SK-N-SH treated with all-trans-retinoic acid at 6 μM for 48 hours (cell line): ENCODE measurements around the gene DHRS7B.

Experiments used
- ATAC-seq: fragments of 200-7000 bp; cut with Tn5 transposase; 3 replicates; pipeline ENCODE4 v1.9.1; 2020; ENCODE audit warnings: mild to moderate bottlenecking, moderate library complexity
- ARNTL ChIP-seq: fragments of 450-650 bp; formaldehyde crosslinking; IDR thresholded peaks from 2 replicates; pipeline ENCODE4 v1.5.0; 2020; ENCODE audit warnings: low read depth, mild to moderate bottlenecking, moderate library complexity, borderline replicate concordance
- BACH2 ChIP-seq: fragments of 250-450 bp; sonication (Bioruptor Pico); IDR thresholded peaks from 2 replicates; pipeline ENCODE4 v1.9.0; 2021; ENCODE audit warnings: mild to moderate bottlenecking, borderline replicate concordance
- CSDC2 ChIP-seq: fragments of 250-450 bp; sonication (Bioruptor Pico); IDR thresholded peaks from 2 replicates; pipeline ENCODE4 v1.5.0; 2020; ENCODE audit warnings: mild to moderate bottlenecking, moderate library complexity
- ESRRG ChIP-seq: fragments of 250-450 bp; sonication (Bioruptor Pico); IDR thresholded peaks from 2 replicates; pipeline ENCODE4 v1.6.1; 2021; ENCODE audit warnings: mild to moderate bottlenecking
- GLIS3 ChIP-seq: fragments of 250-450 bp; sonication (Bioruptor Pico); IDR thresholded peaks from 2 replicates; pipeline ENCODE4 v1.5.0; 2020; ENCODE audit warnings: mild to moderate bottlenecking, moderate library complexity
- ISL1 ChIP-seq: fragments of 250-450 bp; sonication (Bioruptor Pico); IDR thresholded peaks from 2 replicates; pipeline ENCODE4 v2.1.2; 2022; ENCODE audit warnings: mild to moderate bottlenecking, moderate library complexity
- OSR1 ChIP-seq: fragments of 250-450 bp; sonication (Bioruptor Pico); IDR thresholded peaks from 2 replicates; pipeline ENCODE4 v1.8.0; 2022; ENCODE audit warnings: moderate library complexity, mild to moderate bottlenecking, inconsistent platforms
- PPARA ChIP-seq: fragments of 250-450 bp; sonication (Bioruptor Pico); IDR thresholded peaks from 2 replicates; pipeline ENCODE4 v1.5.0; 2020; ENCODE audit warnings: mild to moderate bottlenecking, borderline replicate concordance
- RARB ChIP-seq: fragments of 250-450 bp; sonication (Bioruptor Pico); IDR thresholded peaks from 2 replicates; pipeline ENCODE4 v1.8.0; 2021; ENCODE audit warnings: mild to moderate bottlenecking, moderate library complexity
- SNAI2 ChIP-seq: fragments of 250-450 bp; sonication (Bioruptor Pico); IDR thresholded peaks from 2 replicates; pipeline ENCODE4 v1.5.0; 2020; ENCODE audit warnings: mild to moderate bottlenecking, moderate library complexity
- TCF4 ChIP-seq: fragments of 250-450 bp; sonication (Bioruptor Pico); IDR thresholded peaks from 2 replicates; pipeline ENCODE4 v1.8.0; 2021; ENCODE audit warnings: mild to moderate bottlenecking, moderate library complexity, borderline replicate concordance
- TOX ChIP-seq: fragments of 250-450 bp; sonication (Bioruptor Pico); IDR thresholded peaks from 2 replicates; pipeline ENCODE4 v1.8.0; 2021; ENCODE audit warnings: mild to moderate bottlenecking, moderate library complexity, borderline replicate concordance
- ZC3H10 ChIP-seq: fragments of 250-450 bp; sonication (Bioruptor Pico); IDR thresholded peaks from 2 replicates; pipeline ENCODE4 v1.5.1; 2021; ENCODE audit warnings: mild to moderate bottlenecking, moderate library complexity
- ZFP3 ChIP-seq: fragments of 250-450 bp; sonication (Bioruptor Pico); IDR thresholded peaks from 2 replicates; pipeline ENCODE4 v1.5.0; 2020; ENCODE audit warnings: mild to moderate bottlenecking, moderate library complexity
- ZNF565 ChIP-seq: fragments of 450-650 bp; formaldehyde crosslinking; conservative IDR thresholded peaks from 2 replicates; pipeline ENCODE4 v1.5.0; 2020; ENCODE audit warnings: low read depth, mild to moderate bottlenecking, moderate library complexity
- ZNF70 ChIP-seq: fragments of 450-650 bp; formaldehyde crosslinking; IDR thresholded peaks from 2 replicates; pipeline ENCODE4 v1.5.0; 2020; ENCODE audit warnings: mild to moderate bottlenecking, moderate library complexity
- ZNF8 ChIP-seq: fragments of 450-650 bp; formaldehyde crosslinking; IDR thresholded peaks from 2 replicates; pipeline ENCODE4 v1.5.0; 2020; ENCODE audit warnings: mild to moderate bottlenecking, moderate library complexity
- TF ChIP-seq, protein P1 (sequence below): fragments of 250-450 bp; sonication (Bioruptor Pico); IDR thresholded peaks from 2 replicates; pipeline ENCODE4 v1.8.0; 2021; ENCODE audit warnings: low read depth, mild to moderate bottlenecking, moderate library complexity, borderline replicate concordance
- TF ChIP-seq, protein P2 (sequence below): fragments of 250-450 bp; sonication (Bioruptor Pico); IDR thresholded peaks from 2 replicates; pipeline ENCODE4 v1.5.1; 2021; ENCODE audit warnings: mild to moderate bottlenecking, moderate library complexity
- TF ChIP-seq, protein P3 (sequence below): fragments of 250-450 bp; sonication (Bioruptor Pico); IDR thresholded peaks from 2 replicates; pipeline ENCODE4 v1.5.0; 2020; ENCODE audit warnings: mild to moderate bottlenecking, moderate library complexity
- TF ChIP-seq, protein P4 (sequence below): fragments of 250-450 bp; sonication (Bioruptor Pico); IDR thresholded peaks from 2 replicates; pipeline ENCODE4 v1.5.1; 2020; ENCODE audit warnings: low read depth, mild to moderate bottlenecking, moderate library complexity
- TF ChIP-seq, protein P5 (sequence below): fragments of 250-450 bp; sonication (Bioruptor Pico); IDR thresholded peaks from 2 replicates; pipeline ENCODE4 v1.8.0; 2020; ENCODE audit warnings: mild to moderate bottlenecking, moderate library complexity, borderline replicate concordance

DHRS7B gene

DNA sequence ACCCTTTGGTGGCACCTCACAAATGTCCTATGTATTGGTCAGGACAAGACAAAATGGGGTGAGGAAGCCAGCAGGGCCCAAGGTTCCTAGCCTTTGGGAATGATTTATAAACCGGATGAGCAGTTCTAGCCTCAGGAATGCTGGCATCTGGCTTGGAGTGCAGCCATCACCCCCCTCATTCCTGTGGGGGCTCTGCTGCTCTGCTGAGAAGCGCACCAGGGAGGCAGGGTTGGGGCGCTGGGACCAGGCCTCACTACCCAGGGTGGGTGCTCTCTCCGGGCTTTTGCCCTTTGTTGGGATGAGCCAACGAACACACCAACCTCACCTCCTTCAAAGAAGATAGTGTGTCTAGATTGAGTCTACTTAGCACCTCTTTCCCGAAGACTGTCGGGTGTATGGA, 47.9 kb downstream of the DHRS7B start:
- peak; percentile 72 for ATAC-seq

DNA sequence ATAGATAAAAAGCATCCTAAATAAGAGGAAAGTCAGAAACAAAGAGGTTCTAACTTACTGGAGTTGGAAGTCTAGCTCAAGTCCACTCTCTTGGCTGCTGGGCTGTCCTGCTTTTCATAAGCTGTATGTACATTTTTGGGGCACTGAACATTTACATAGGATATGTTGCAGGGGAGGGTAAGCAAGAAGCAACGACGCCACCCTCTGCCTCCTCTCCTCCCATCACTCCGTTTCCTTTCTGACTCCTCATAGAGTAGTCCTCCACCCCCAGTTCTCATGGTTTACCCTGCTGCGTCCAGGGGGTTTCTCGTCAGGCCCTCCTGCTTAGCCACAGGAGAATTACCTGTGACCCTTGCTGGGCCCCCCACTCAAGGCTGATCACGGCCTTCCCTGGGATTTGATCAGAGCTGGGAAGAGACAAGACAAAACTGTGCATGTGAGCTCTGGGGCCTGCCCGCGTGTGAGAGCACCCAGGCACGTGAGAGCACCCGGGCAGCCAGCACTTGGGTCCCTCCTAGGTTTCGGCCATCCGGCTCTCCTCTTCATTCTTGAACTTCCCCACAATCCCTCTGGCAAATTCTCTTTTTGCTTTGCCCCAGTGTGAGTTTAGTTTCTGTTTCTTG, 50.1 kb downstream of the DHRS7B start:
- no peak for ATAC-seq
- no peak for TF ChIP-seq TCF4 (CRISPR knock-in tag)
- TF ChIP-seq, protein P1, sequence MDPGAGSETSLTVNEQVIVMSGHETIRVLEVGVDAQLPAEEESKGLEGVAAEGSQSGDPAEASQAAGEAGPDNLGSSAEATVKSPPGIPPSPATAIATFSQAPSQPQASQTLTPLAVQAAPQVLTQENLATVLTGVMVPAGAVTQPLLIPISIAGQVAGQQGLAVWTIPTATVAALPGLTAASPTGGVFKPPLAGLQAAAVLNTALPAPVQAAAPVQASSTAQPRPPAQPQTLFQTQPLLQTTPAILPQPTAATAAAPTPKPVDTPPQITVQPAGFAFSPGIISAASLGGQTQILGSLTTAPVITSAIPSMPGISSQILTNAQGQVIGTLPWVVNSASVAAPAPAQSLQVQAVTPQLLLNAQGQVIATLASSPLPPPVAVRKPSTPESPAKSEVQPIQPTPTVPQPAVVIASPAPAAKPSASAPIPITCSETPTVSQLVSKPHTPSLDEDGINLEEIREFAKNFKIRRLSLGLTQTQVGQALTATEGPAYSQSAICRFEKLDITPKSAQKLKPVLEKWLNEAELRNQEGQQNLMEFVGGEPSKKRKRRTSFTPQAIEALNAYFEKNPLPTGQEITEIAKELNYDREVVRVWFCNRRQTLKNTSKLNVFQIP (CRISPR knock-in tag): no peak
- TF ChIP-seq TOX (CRISPR knock-in tag): no peak
- no peak for TF ChIP-seq ARNTL (CRISPR knock-in tag)
- no peak for TF ChIP-seq ZFP3 (CRISPR knock-in tag)
- no peak for TF ChIP-seq ZNF565 (CRISPR knock-in tag)
- TF ChIP-seq, protein P2, sequence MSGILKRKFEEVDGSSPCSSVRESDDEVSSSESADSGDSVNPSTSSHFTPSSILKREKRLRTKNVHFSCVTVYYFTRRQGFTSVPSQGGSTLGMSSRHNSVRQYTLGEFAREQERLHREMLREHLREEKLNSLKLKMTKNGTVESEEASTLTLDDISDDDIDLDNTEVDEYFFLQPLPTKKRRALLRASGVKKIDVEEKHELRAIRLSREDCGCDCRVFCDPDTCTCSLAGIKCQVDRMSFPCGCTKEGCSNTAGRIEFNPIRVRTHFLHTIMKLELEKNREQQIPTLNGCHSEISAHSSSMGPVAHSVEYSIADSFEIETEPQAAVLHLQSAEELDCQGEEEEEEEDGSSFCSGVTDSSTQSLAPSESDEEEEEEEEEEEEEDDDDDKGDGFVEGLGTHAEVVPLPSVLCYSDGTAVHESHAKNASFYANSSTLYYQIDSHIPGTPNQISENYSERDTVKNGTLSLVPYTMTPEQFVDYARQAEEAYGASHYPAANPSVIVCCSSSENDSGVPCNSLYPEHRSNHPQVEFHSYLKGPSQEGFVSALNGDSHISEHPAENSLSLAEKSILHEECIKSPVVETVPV (CRISPR knock-in tag): no peak
- TF ChIP-seq RARB (CRISPR knock-in tag): no peak
- TF ChIP-seq ZC3H10 (CRISPR knock-in tag): no peak
- TF ChIP-seq ESRRG (CRISPR knock-in tag): no peak
- TF ChIP-seq GLIS3 (CRISPR knock-in tag): no peak
- TF ChIP-seq ZNF8 (CRISPR knock-in tag): no peak
- no peak for TF ChIP-seq ZNF70
- no peak for TF ChIP-seq OSR1 (CRISPR knock-in tag)
- TF ChIP-seq CSDC2 (CRISPR knock-in tag): no peak
- TF ChIP-seq, all 23 proteins: peak for 0

More for the DNA sequence above, 47.9 kb downstream of the DHRS7B start:
- TF ChIP-seq TOX (CRISPR knock-in tag): no peak
- TF ChIP-seq, protein P2 (CRISPR knock-in tag): no peak
- TF ChIP-seq OSR1 (CRISPR knock-in tag): no peak
- TF ChIP-seq GLIS3 (CRISPR knock-in tag): no peak
- no peak for TF ChIP-seq ZNF565 (CRISPR knock-in tag)
- no peak for TF ChIP-seq ZC3H10 (CRISPR knock-in tag)
- TF ChIP-seq TCF4 (CRISPR knock-in tag): no peak
- TF ChIP-seq SNAI2 (CRISPR knock-in tag): no peak
- TF ChIP-seq, protein P3, sequence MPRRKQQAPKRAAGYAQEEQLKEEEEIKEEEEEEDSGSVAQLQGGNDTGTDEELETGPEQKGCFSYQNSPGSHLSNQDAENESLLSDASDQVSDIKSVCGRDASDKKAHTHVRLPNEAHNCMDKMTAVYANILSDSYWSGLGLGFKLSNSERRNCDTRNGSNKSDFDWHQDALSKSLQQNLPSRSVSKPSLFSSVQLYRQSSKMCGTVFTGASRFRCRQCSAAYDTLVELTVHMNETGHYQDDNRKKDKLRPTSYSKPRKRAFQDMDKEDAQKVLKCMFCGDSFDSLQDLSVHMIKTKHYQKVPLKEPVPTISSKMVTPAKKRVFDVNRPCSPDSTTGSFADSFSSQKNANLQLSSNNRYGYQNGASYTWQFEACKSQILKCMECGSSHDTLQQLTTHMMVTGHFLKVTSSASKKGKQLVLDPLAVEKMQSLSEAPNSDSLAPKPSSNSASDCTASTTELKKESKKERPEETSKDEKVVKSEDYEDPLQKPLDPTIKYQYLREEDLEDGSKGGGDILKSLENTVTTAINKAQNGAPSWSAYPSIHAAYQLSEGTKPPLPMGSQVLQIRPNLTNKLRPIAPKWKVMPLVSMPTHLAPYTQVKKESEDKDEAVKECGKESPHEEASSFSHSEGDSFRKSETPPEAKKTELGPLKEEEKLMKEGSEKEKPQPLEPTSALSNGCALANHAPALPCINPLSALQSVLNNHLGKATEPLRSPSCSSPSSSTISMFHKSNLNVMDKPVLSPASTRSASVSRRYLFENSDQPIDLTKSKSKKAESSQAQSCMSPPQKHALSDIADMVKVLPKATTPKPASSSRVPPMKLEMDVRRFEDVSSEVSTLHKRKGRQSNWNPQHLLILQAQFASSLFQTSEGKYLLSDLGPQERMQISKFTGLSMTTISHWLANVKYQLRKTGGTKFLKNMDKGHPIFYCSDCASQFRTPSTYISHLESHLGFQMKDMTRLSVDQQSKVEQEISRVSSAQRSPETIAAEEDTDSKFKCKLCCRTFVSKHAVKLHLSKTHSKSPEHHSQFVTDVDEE (CRISPR knock-in tag): no peak
- no peak for TF ChIP-seq PPARA (CRISPR knock-in tag)
- TF ChIP-seq ZNF8 (CRISPR knock-in tag): no peak
- TF ChIP-seq RARB (CRISPR knock-in tag): no peak
- TF ChIP-seq ZNF70: no peak
- TF ChIP-seq CSDC2 (CRISPR knock-in tag): no peak
- no peak for TF ChIP-seq ISL1 (CRISPR knock-in tag)
- TF ChIP-seq BACH2 (CRISPR knock-in tag): no peak

DNA sequence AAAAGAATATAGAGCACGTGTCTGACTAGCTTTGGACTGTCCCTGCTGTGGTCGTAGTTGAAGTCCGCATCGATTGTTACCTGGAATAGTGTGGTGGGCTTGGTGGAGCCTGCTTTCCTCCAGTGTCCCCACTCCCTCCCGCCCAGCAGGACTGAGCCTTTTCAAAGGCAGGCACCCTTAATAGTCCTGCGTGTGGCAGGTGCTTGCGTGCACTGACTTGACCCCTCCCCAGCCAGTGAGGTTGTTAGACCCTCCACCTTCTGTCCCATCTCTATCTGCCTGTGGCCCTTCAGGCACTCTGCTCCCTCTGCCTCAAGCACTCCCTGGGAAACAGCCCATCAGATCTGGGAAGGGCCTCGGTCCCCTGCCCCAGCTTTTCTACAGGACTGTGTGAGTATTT, 50.6 kb downstream of the DHRS7B start:
- ATAC-seq: no peak
- TF ChIP-seq CSDC2 (CRISPR knock-in tag) (no peak), ZNF70 (no peak), SNAI2 (CRISPR knock-in tag) (no peak), ESRRG (CRISPR knock-in tag) (no peak), ZC3H10 (CRISPR knock-in tag) (no peak), ZNF8 (CRISPR knock-in tag) (no peak), OSR1 (CRISPR knock-in tag) (no peak), ISL1 (CRISPR knock-in tag) (no peak)
- TF ChIP-seq, protein P2 (CRISPR knock-in tag): no peak
- TF ChIP-seq, protein P4, sequence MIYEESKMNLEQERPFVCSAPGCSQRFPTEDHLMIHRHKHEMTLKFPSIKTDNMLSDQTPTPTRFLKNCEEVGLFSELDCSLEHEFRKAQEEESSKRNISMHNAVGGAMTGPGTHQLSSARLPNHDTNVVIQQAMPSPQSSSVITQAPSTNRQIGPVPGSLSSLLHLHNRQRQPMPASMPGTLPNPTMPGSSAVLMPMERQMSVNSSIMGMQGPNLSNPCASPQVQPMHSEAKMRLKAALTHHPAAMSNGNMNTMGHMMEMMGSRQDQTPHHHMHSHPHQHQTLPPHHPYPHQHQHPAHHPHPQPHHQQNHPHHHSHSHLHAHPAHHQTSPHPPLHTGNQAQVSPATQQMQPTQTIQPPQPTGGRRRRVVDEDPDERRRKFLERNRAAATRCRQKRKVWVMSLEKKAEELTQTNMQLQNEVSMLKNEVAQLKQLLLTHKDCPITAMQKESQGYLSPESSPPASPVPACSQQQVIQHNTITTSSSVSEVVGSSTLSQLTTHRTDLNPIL: no peak
- TF ChIP-seq, protein P5, sequence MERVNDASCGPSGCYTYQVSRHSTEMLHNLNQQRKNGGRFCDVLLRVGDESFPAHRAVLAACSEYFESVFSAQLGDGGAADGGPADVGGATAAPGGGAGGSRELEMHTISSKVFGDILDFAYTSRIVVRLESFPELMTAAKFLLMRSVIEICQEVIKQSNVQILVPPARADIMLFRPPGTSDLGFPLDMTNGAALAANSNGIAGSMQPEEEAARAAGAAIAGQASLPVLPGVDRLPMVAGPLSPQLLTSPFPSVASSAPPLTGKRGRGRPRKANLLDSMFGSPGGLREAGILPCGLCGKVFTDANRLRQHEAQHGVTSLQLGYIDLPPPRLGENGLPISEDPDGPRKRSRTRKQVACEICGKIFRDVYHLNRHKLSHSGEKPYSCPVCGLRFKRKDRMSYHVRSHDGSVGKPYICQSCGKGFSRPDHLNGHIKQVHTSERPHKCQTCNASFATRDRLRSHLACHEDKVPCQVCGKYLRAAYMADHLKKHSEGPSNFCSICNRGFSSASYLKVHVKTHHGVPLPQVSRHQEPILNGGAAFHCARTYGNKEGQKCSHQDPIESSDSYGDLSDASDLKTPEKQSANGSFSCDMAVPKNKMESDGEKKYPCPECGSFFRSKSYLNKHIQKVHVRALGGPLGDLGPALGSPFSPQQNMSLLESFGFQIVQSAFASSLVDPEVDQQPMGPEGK (CRISPR knock-in tag): no peak
